ENCODE data around the gene HMGCR.

The HMGCR gene

DNA sequence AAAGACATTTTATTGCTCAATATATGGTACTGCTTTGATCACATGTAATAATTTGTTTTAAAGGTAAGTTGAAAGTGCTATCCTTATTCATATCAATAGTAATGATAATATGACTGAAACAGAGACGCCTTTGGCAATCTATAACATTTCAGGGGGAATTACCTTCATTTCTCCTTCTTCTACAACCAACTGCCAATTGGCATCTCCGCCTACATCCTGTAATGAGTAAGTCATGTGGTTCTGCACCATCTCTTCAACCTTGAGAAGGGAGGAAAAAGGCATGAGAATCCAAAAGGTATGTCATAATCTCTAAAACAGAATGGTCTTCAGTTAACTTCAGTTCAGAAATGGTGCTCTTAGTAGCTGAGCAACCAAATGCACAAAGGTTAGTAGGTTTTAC lies 52.4 kb downstream of the HMGCR start:
- no peak for DNase-seq

DNA sequence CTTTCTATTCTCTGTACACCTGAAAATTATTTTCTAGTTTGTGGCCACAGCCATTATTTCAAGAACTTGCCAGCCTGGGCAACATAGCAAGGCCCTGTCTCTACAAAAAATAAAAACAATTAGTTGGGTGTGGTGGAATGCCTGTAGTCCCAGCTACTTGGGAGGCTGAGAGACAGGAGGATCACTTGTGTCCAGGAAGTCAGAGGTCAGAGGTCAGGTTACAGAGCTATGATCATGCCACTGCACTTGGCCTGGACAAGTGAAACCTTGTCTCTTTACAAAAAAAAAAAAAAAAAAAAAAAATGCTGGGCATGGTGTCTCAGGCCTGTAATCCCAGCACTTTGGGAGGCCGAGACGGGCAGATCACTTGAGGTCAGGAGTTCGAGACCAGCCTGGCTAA lies 58.3 kb downstream of the HMGCR start:
- no peak for DNase-seq

DNA sequence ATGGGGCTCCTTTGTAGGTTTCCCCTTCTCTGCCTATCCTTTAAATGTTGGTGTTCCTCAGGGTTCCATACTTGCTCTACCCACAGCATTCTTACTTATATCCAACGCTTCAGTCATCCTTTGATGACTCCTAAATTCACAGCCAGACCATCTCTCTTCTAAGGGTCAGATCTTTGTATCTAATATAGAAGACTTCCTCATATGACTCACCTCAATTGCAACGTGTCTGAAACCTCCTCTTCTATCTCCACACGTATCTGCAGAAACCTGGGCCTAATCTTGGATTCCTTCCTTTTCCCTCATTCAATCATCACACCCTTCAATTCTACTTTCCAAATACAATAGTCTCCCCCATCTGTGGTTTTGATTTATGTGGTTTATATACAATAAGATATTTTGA lies 68.3 kb downstream of the HMGCR start:
- peak; percentile 2 for DNase-seq
